SK-N-SH treated with all-trans-retinoic acid at 6 μM for 48 hours (cell line): ENCODE results near the gene CD244.

Source experiments
- ARNTL ChIP-seq: fragments of 450-650 bp; formaldehyde crosslinking; IDR thresholded peaks from 2 replicates; pipeline ENCODE4 v1.5.0; 2020; ENCODE audit warnings: low read depth, mild to moderate bottlenecking, moderate library complexity, borderline replicate concordance
- BACH2 ChIP-seq: fragments of 250-450 bp; sonication (Bioruptor Pico); IDR thresholded peaks from 2 replicates; pipeline ENCODE4 v1.9.0; 2021; ENCODE audit warnings: mild to moderate bottlenecking, borderline replicate concordance
- OSR1 ChIP-seq: fragments of 250-450 bp; sonication (Bioruptor Pico); IDR thresholded peaks from 2 replicates; pipeline ENCODE4 v1.8.0; 2022; ENCODE audit warnings: moderate library complexity, mild to moderate bottlenecking, inconsistent platforms
- PATZ1 ChIP-seq: fragments of 250-450 bp; sonication (Bioruptor Pico); IDR thresholded peaks from 2 replicates; pipeline ENCODE4 v1.8.0; 2020; ENCODE audit warnings: mild to moderate bottlenecking, moderate library complexity, borderline replicate concordance
- TCF4 ChIP-seq: fragments of 250-450 bp; sonication (Bioruptor Pico); IDR thresholded peaks from 2 replicates; pipeline ENCODE4 v1.8.0; 2021; ENCODE audit warnings: mild to moderate bottlenecking, moderate library complexity, borderline replicate concordance
- TOX ChIP-seq: fragments of 250-450 bp; sonication (Bioruptor Pico); IDR thresholded peaks from 2 replicates; pipeline ENCODE4 v1.8.0; 2021; ENCODE audit warnings: mild to moderate bottlenecking, moderate library complexity, borderline replicate concordance
- ZFP3 ChIP-seq: fragments of 250-450 bp; sonication (Bioruptor Pico); IDR thresholded peaks from 2 replicates; pipeline ENCODE4 v1.5.0; 2020; ENCODE audit warnings: mild to moderate bottlenecking, moderate library complexity
- ZFP30 ChIP-seq: fragments of 450-650 bp; formaldehyde crosslinking; IDR thresholded peaks from 2 replicates; pipeline ENCODE4 v1.5.0; 2022; ENCODE audit warnings: mild to moderate bottlenecking, moderate library complexity
- TF ChIP-seq, protein P1 (sequence below): fragments of 250-450 bp; sonication (Bioruptor Pico); IDR thresholded peaks from 2 replicates; pipeline ENCODE4 v1.8.0; 2021; ENCODE audit warnings: low read depth, mild to moderate bottlenecking, moderate library complexity, borderline replicate concordance
- TF ChIP-seq, protein P2 (sequence below): fragments of 250-450 bp; sonication (Bioruptor Pico); IDR thresholded peaks from 2 replicates; pipeline ENCODE4 v1.5.0; 2020; ENCODE audit warnings: mild to moderate bottlenecking, moderate library complexity
- TF ChIP-seq, protein P3 (sequence below): fragments of 250-450 bp; sonication (Bioruptor Pico); IDR thresholded peaks from 2 replicates; pipeline ENCODE4 v1.5.1; 2021; ENCODE audit warnings: mild to moderate bottlenecking, moderate library complexity

DNA sequence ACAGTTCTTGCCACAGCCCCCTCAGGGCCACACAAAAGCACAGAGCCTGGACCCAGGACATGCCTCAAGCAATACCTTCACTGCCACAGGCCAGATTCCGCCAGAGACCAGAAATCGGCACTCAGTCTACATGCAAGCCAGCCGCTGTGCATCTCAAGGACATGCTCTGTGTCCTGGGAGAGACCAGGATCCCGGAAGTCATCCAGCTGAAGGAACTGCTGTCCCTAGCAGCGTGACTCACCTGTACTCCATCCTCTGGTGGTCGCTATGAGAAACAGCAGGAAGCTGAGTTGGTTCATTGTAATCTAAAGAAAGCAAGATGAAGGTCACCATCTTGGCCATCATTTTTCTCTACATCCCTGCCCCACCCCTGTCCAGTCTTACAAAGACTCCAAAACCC lies 21.9 kb upstream of the CD244 start:
- TF ChIP-seq TOX (CRISPR knock-in tag), result no peak
- no peak for TF ChIP-seq ZFP30
- no peak for TF ChIP-seq BACH2 (CRISPR knock-in tag)
- TF ChIP-seq, protein P1, sequence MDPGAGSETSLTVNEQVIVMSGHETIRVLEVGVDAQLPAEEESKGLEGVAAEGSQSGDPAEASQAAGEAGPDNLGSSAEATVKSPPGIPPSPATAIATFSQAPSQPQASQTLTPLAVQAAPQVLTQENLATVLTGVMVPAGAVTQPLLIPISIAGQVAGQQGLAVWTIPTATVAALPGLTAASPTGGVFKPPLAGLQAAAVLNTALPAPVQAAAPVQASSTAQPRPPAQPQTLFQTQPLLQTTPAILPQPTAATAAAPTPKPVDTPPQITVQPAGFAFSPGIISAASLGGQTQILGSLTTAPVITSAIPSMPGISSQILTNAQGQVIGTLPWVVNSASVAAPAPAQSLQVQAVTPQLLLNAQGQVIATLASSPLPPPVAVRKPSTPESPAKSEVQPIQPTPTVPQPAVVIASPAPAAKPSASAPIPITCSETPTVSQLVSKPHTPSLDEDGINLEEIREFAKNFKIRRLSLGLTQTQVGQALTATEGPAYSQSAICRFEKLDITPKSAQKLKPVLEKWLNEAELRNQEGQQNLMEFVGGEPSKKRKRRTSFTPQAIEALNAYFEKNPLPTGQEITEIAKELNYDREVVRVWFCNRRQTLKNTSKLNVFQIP, result no peak
- TF ChIP-seq OSR1 (CRISPR knock-in tag), result no peak
- TF ChIP-seq ARNTL, result no peak
- TF ChIP-seq, protein P2, sequence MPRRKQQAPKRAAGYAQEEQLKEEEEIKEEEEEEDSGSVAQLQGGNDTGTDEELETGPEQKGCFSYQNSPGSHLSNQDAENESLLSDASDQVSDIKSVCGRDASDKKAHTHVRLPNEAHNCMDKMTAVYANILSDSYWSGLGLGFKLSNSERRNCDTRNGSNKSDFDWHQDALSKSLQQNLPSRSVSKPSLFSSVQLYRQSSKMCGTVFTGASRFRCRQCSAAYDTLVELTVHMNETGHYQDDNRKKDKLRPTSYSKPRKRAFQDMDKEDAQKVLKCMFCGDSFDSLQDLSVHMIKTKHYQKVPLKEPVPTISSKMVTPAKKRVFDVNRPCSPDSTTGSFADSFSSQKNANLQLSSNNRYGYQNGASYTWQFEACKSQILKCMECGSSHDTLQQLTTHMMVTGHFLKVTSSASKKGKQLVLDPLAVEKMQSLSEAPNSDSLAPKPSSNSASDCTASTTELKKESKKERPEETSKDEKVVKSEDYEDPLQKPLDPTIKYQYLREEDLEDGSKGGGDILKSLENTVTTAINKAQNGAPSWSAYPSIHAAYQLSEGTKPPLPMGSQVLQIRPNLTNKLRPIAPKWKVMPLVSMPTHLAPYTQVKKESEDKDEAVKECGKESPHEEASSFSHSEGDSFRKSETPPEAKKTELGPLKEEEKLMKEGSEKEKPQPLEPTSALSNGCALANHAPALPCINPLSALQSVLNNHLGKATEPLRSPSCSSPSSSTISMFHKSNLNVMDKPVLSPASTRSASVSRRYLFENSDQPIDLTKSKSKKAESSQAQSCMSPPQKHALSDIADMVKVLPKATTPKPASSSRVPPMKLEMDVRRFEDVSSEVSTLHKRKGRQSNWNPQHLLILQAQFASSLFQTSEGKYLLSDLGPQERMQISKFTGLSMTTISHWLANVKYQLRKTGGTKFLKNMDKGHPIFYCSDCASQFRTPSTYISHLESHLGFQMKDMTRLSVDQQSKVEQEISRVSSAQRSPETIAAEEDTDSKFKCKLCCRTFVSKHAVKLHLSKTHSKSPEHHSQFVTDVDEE (CRISPR knock-in tag), result no peak
- TF ChIP-seq TCF4, result no peak
- TF ChIP-seq, protein P3, sequence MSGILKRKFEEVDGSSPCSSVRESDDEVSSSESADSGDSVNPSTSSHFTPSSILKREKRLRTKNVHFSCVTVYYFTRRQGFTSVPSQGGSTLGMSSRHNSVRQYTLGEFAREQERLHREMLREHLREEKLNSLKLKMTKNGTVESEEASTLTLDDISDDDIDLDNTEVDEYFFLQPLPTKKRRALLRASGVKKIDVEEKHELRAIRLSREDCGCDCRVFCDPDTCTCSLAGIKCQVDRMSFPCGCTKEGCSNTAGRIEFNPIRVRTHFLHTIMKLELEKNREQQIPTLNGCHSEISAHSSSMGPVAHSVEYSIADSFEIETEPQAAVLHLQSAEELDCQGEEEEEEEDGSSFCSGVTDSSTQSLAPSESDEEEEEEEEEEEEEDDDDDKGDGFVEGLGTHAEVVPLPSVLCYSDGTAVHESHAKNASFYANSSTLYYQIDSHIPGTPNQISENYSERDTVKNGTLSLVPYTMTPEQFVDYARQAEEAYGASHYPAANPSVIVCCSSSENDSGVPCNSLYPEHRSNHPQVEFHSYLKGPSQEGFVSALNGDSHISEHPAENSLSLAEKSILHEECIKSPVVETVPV (CRISPR knock-in tag), result no peak
- no peak for TF ChIP-seq ZFP3 (CRISPR knock-in tag)
- TF ChIP-seq PATZ1 (CRISPR knock-in tag), result no peak
